TTC549 (cell line): ENCODE results near the gene CLIP4.

Experiments used
- FAIRE-seq: peaks from 2 replicates; lab custom pipeline; 2012; peaks lifted over from hg19 to GRCh38; lab: Jason Lieb, UNC

CLIP4 gene

DNA sequence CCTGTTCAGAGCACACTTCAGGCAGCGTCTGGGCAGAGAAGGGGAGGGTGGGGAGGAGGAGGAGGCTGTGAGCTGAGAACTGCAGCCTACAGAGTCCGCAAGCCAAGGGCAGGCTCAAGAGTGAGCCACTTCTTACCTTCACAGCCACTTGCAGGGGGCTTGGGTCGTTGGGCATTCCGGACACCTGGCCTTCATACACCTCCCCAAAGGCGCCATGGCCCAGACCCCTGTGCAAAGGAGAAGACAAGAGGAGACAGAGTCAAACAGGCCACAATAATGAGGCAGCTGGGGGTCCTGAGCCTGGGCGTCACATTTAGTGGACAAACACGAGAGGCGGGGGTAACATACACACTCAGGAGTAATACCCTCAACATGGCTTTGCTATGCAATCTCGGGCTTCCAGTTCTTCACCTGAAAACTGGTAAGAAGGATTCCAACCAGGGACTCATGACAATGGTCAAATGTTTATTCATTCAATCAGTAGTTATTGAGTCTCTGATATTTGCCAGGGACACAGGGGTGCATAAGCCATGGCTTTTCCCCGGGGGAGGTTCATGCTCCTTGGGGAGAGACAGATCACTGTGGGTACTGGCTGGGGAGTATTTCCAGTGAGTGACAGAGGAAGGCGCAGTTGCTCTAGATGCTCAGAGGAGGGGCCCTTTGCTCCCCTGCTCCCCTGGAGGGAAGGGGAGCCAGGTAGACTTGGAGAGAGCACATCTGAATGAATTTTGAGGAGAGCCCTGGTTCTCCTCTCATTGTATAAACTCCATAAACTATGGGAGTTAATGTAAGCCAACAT lies 107.4 kb downstream of the CLIP4 start:
- no peak for FAIRE-seq

DNA sequence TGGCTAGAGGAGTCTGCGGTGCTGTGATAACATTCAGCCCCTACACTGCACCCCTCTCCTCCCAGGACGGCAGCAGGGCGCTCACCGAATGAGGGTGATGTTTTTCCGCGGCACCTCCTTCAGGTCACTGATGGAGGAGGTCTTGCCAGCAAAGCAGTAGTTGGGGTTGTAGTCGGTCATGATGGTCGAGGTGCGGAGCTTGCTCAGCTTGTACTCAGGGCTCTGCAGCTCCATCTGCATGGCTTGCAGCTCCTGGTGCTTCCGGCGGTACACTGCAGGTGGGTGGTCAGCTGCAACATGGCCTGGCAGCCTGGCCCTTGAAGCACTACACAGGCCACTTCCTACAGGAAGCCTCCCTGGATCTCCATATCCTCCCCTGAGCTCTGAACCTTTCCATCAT lies 108.0 kb downstream of the CLIP4 start:
- FAIRE-seq, result no peak

DNA sequence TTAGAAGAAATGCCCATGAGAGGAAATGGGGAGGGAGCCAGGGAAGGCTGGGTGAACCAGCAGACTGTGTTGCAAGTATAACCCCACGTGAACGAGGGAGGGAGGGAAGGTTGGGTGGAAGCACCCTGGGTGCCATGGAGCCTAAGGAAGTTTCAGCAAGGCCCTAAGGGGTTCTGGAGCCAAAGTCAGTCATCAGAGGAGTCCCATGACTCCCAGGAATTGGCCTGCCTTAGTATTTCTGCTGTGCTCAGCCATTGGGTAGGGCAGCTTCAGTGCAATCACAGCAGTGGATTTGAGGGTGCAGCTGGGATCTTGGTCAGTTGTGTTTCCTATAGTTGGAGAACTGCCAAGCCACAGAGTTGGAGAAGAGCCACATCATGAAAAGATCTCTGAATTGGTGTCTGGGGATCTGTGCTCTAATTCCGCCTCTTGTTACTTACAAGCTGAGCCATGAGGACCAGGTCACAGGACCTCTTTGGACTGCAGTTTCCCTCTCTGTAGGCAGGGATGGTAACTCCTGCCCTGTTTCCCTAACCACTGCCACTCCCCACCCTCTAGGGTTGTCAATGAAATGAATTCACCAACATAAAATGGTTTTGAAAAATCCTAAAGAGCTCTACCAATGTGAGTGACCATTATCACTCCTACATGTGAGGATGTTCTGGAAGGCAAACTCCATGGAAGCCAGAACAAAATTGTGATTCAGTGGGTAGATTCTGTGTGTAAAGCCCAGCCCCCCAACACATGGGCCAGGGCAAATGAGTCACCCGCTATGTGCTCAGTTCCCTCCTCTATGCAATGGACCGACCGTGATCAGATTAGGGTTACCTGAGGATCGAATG lies 108.9 kb downstream of the CLIP4 start:
- FAIRE-seq, result no peak

DNA sequence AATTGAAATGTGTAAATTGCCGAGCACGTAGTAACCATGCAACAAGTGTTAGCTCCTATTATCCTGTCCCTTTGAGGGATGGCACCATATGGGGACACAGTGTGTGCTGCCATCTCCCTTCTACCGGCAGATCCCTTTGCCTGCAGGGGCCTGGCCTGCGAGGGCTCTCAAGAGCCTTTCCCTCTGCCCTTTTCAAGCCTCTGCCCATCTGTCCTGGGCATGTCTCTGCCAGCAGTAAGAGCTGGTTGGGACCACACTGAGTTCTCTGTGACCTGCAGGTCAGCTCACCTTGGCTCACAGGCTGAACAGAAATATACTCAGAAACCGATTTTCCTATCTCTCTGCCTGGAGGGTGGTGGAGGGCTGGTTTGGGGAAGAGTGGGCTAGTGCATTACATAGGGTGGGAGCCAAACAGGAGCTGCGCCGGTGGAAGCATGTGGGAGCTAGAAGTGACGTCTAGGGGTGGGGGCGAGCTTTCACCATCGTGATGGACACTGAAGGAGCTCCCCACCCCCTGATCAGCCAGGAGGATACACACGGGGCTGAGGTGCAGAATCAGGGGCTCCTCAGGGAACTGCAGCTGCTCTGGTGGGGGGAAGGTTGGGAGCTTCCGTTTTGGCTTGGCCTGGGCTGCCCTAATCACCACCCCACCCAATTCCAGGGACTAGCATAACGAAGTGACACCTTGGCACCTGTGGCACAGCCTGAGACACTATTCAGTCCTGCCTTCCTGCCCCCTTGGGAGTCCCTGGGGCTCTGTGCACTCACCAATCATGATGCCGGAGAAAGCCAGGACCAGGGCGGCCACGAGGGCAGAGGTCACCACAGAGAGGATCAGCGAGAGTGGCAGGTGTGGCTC lies 109.7 kb downstream of the CLIP4 start:
- no peak for FAIRE-seq

DNA sequence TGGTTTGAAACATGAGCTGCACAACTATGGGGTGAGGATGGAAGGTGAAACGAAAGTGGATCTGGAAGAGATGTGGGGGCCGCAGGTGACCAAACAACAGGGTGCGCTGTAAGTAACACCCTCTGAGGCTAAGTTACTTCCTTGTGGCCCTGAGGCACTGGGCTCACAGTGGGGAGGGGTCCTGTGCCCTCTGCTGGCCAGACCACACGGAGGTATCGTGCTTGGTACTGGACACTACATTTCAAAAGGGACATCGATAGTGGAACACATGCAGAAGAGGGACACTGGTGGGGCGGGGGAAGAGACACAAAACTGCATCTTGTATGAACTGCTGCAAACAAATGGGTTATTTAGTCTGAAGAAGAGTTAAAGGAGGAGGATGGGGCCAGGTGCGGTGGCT lies 110.6 kb downstream of the CLIP4 start:
- FAIRE-seq, result no peak

DNA sequence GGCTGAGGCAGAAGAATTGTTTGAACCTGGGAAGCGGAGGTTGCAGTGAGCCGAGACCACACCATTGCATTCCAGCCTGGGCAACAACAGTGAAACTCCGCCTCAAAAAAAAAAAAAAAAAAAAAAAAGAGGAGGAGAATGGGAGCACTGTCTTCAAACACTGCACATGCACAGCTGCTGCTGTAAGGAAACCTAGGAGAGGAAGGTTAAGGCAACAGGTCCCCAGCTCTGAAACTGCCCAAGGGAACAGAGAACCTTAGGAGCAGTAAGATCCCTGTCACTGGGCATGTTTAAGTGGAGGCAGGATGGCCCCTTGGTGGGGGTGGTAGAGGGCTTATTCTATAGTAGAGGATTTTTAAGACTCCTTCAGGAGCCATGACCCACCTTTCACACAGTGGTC lies 111.2 kb downstream of the CLIP4 start:
- FAIRE-seq, result no peak

DNA sequence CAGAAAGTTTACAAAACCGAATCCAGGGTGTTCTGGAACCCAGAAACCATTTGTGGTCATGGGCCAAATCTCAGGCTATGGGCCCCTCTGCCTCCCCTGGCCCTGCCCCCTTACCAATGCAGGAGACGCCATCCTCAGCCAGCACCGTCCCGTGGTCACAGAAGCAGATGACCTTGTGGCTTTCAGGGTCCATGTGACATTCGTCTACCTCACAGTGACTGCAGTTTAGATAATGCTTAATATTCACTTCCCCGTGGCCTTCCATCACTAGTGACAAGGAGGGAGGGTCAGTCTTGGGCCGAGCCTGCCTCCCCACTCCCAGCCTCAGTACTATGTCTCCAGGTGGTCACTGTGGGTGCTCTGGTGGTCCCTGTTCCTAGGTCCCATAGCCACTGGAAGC lies 111.6 kb downstream of the CLIP4 start:
- no peak for FAIRE-seq

DNA sequence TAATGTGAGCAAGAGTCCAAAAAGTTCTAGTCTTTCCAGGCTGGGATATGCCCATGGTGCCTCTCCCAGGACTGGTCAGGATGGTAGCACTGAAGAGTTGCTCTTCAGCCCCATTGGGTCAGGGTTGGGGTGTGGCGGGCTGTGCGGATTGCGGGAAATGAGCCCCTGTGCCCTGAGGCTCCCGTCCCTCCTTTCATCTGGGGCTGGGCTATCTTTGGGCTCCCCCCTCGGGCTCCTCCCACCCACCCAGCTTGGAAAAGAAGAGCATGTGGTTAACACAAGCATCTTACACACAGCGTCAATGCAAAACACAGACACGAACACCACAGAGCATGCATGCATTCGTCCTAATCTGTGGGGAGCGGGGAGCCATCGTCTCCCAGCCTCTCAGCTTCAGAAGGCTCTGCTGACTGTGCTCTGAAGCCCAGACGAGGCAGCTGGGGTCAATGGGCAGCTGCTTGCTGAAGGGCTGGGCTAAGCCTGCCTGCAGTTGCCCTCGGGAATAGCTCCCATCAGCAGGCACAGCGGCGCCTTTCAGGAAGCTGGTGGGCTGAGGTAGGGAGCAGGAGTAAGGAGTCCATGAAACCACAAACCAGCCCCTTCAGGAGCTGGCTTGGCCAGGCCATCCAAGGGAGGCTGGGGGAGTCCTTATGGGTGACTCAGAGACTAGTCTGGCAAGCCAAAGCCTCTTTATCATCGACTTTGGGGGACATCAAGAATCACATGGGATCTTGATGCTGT lies 112.9 kb downstream of the CLIP4 start:
- no peak for FAIRE-seq

DNA sequence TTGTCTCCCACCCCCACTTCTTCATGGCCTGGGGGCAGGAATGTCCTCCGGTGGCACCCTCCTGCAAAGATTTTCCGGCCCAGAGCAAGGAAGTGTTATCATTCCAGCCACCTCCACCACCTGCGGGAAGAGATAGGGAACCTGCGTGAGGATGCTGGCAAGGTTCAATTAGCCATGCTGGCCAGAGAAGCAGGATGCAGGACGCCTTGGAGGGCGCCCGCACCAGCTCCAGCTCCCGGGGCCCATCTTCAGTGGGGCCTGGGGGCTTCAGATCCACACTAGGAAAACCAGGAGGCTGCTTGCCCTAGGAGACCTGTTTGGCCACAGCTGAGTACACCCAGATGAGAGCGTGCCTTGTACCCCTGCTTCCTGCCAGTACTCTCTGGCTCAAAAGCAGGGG lies 113.7 kb downstream of the CLIP4 start:
- no peak for FAIRE-seq

DNA sequence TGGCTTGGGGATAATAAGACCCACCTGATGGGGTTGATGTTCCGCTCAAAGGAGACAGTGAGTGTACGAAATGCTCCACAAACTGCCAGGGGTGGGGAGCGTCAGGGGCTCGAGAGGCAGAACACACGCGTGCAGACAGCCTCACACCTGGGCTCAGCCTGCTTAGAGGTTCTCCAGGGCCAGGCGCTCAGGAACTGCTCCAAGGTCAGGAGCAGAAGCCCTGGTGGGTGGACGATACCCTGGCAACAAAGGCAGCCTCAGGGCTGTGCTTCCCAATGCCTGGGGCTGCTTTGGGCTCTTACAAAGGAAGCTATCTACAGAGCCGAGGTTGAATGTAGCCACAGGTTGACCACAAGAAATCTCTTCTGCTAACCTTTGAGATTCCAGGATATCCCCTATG lies 114.4 kb downstream of the CLIP4 start:
- no peak for FAIRE-seq

DNA sequence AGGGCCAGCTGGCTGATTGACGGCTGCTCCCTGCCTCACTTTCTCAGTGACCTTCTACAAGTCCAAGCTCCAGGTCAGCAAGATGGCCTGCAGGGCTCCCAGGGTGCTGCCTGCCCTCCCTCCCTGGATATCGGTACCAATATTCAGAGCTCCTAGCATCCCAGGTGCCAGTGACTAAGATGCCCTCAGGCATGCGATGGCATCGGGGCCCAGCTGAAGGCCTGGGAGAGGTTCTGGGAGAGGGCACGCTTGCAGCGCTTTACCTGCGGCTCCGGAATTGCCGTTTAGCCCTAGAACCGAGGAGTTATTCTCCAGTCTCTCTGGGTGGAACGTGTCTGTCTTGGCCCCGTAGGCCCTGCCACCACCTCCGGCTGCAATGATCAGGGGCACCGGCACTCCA lies 116.8 kb downstream of the CLIP4 start:
- FAIRE-seq, result no peak

DNA sequence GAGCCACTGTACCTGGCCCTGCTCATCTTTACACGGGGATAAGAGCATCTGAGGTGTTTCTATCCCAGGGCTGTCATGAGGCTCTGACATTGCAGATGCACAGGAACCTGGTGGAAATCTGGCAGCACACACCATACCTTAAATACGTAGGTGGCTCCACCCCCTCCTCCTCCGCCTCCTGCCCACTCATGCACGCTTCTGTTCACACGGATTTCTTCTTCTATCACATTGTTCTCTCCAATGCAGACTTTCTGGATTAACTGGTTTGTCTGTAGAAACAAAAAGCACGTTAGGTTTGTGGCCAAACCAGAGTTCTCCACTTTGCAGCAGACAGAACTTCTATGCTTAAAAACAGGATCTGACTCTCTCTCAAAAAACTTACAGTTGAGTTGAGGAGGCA lies 118.2 kb downstream of the CLIP4 start:
- FAIRE-seq, result no peak

DNA sequence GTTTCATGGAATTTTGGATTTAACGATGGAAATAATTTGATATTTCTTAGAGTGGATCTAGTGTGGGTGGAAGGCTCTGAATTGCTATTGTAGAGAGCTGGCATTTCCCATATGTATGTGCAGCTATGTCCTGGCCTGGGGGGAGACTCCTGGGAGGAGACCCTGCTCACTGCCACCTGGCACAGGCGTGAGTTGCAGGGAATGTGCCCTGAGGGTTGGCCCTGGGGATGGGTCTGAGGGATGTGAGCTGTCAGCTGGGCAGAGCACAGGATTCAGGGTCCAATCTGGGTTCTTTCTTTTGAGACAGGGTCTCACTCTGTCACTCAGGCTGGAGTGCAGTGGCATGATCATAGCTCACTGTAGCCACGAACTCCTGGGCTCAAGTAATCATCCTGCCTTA lies 120.2 kb downstream of the CLIP4 start:
- FAIRE-seq, result no peak

DNA sequence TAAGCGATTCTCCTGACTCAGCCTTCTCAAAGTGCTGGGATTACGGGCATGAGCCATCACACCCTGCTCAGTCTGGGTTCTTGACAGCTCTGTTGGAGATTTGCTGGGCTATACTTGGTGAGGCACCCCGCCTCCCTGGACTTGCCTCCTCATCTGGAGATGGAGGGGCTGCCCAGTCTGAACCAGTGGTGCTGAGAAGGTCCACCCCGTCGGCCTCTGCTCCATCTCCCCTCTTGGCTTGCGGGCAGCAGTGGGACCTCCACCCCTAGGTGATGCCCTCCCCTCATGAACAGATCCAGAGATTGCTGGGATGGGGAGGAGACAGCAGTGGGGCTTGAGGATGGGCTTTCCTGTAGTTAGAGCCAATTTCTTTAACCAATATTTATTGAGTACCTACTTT lies 120.9 kb downstream of the CLIP4 start:
- no peak for FAIRE-seq

DNA sequence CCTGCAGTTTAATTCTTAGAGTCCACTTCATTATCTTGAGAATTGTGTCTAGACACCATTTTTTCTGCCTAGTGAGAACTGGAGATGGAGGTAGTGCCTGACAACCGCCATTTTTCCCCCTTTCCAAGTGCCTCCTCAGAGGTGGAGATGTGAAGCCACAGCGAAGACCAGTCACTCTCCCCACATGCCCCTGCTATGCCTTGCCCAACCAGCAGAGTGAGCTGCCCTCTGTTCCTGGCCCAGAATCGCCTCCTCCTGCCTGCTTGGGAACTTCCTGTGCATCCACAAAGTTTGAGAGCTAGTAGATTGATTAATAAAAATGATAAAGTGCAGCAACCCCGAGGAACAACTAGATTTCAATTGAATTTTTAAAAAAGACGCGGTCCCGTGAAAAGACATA lies 123.3 kb downstream of the CLIP4 start:
- FAIRE-seq, result no peak
